NCI-H446 treated with DMSO at 0.1 percent for 48 hours (cell line): ENCODE data around the gene SCRN2.

Experiments
- DNase-seq: peaks from one replicate; lab custom pipeline; 2025; lab: John Stamatoyannopoulos, UW

The SCRN2 gene

GRCh38 chr17:47840742-47841487 lies at the start of gene SCRN2:
TSS of gene SCRN2 (minus strand) at chr17:47841273. CDS start at chr17:47840843, 430 bp downstream.
- peak; percentile 58 for DNase-seq

- peak; percentile 30 for DNase-seq
Measured at GRCh38 chr17:47889734-47890529, 48.9 kb upstream of the SCRN2 start.

GRCh38 chr17:47888293-47888692 lies 47.2 kb upstream of the SCRN2 start:
- DNase-seq, result no peak

GRCh38 chr17:47884905-47885730 lies 44.0 kb upstream of the SCRN2 start:
- no peak for DNase-seq

GRCh38 chr17:47884427-47884740 lies 43.3 kb upstream of the SCRN2 start:
- DNase-seq, result no peak

- no peak for DNase-seq
Measured at GRCh38 chr17:47883589-47884426, 42.7 kb upstream of the SCRN2 start.

- DNase-seq, result no peak
Measured at GRCh38 chr17:47882695-47883588, 41.9 kb upstream of the SCRN2 start.

GRCh38 chr17:47882247-47882646 lies 41.2 kb upstream of the SCRN2 start:
- DNase-seq, result no peak

GRCh38 chr17:47879776-47880454 lies 38.8 kb upstream of the SCRN2 start:
- DNase-seq, result no peak

- no peak for DNase-seq
Measured at GRCh38 chr17:47879028-47879585, 38.0 kb upstream of the SCRN2 start.

- DNase-seq, result no peak
Measured at GRCh38 chr17:47878203-47879027, 37.3 kb upstream of the SCRN2 start.

- no peak for DNase-seq
Measured at GRCh38 chr17:47877368-47878034, 36.4 kb upstream of the SCRN2 start.

- no peak for DNase-seq
Measured at GRCh38 chr17:47875011-47875985, 34.2 kb upstream of the SCRN2 start.

GRCh38 chr17:47873200-47874090 lies 32.4 kb upstream of the SCRN2 start:
- no peak for DNase-seq

- no peak for DNase-seq
Measured at GRCh38 chr17:47872651-47873161, 31.6 kb upstream of the SCRN2 start.
